Tibial artery (tissue), 4 donors: ENCODE results near the gene SIL1.
A peak's percentile ranks its signal among the peaks of the same experiment; 100 is the strongest.

ENCODE experiments used
- DNase-seq, 2 donors: peaks; one replicate each; pipeline ENCODE4 v3.0.0-alpha.2; 2019
- H3K27ac ChIP-seq, 2 donors: fragments of 200-600 bp; sonication (generic) in 1 of 2; 1 replicate in 1 of 2; 2 replicates in 1 of 2; pipeline ENCODE4 v1.5.1; 2018 to 2019; ENCODE audit warnings: mild to moderate bottlenecking in 1 of 2
- H3K27me3 ChIP-seq, 2 donors: fragments of 200-600 bp; sonication (generic) in 1 of 2; one replicate each; pipeline versions ENCODE4 v1.5.1 to v1.6.0; 2016 to 2019
- H3K36me3 ChIP-seq, 3 donors: fragments of 200-600 bp; sonication (generic) in 2 of 3; one replicate each; pipeline ENCODE4 v1.5.1; 2016 to 2019; ENCODE audit warnings: mild to moderate bottlenecking in 2 of 3
- H3K4me1 ChIP-seq, 4 donors: fragments of 200-600 bp; sonication (generic) in 2 of 4; 1 replicate in 3 of 4; 2 replicates in 1 of 4; pipeline ENCODE4 v1.5.1; 2016 to 2019
- H3K4me3 ChIP-seq, 2 donors: fragments of 200-600 bp; sonication (generic) in 1 of 2; 1 replicate in 1 of 2; 2 replicates in 1 of 2; pipeline ENCODE4 v1.5.1; 2018 to 2019; ENCODE audit warnings: mild to moderate bottlenecking in 2 of 2
- H3K9me3 ChIP-seq, 3 donors: fragments of 200-600 bp; sonication (generic) in 1 of 3; one replicate each; pipeline ENCODE4 v1.5.1; 2016 to 2019
- CTCF ChIP-seq, 2 experiments: fragments of 200-600 bp in 1 of 2; fragments of 450-650 bp in 1 of 2; IDR thresholded peaks; one replicate each; pipeline ENCODE4 v1.5.1; 2017 to 2019; ENCODE audit warnings: antibody characterized with exemption in 2 of 2, mild to moderate bottlenecking in 1 of 2, moderate library complexity in 1 of 2
- intact Hi-C: fragments of 100-400 bp; cut with DNase I; formaldehyde crosslinking; loops from one replicate; pipeline ENCODE4 v1.15.0; 2023; ENCODE audit warnings: low total_unique reads

Gene SIL1

DNA sequence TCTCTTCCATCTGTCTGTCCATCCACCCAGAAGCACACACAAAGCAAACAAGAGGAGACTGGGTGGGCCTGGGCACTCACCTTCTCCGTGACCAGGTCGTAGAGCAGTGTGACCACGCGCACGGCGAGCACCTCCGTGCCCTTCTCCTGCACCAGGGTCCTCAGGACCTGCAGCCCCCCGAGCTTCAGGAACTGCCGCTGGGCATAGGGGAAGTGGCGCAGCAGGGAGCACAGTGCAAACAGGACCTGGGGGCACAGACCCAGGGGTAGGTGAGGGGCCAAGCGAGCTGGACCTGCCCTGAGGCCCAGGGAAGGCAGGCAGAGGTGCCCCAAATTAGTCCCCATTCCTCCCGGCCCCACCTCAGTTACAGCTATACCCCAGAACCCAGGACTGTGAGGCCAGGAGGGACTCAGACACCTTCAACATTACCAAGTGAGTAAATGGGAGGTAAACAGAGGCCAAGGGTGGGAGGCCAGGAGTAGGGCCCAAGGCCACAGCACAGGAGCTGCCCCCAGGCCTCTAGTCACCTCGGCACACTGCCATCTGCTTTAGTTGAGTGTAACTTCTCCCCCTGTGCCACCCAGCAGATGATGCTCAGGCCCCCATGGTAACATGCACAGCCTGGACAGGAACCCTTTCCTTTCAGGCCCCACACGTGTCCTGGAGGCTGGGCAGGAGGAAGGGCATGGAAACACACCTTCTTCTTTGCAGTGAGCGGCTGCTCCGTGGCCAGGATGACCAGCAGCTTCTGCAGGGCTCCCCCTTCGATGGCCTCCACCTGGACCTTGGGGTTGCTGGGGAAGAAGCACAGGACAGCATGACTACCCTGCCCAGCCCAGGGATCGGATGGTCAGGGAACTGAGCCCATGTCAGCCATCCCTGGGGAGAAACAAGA, 246.8 kb downstream of the SIL1 start:
- DNase-seq: peak; percentile 17 to 60
- peaks cover 0 to 64% (median 51%) of the 10 kb centered on the region in 4 donors for H3K4me1 ChIP-seq
- H3K9me3 ChIP-seq: no peaks in the 10 kb centered on the region
- peaks cover 12 to 21% (median 12%) of the 10 kb centered on the region in 3 donors for H3K36me3 ChIP-seq
- no peak for TF ChIP-seq CTCF (IDR thresholded peaks at IDR 0.05)
- intact Hi-C loops: no loop called here
- H3K27ac ChIP-seq: peak overlapping the region; percentile 67 to 76
- no peak overlapping the region for H3K4me3 ChIP-seq
- H3K27me3 ChIP-seq: no peaks in the 10 kb centered on the region

- intact Hi-C loops: no loop called here
- Histone ChIP-seq H3K4me1 (peaks cover 0 to 62% (median 51%) of the 10 kb centered on the region in 4 donors), H3K9me3 (no peaks in the 10 kb centered on the region), H3K27ac (peak overlapping the region in 1 of 2 donors; percentile 25), H3K27me3 (no peaks in the 10 kb centered on the region), H3K36me3 (peaks cover 12 to 29% (median 14%) of the 10 kb centered on the region in 3 donors), H3K4me3 (no peak overlapping the region)
- no peak for TF ChIP-seq CTCF (IDR thresholded peaks at IDR 0.05)
- DNase-seq: peak; percentile 19 to 52
Measured at GRCh38 chr5:138950421-138951031, 247.6 kb downstream of the SIL1 start.

DNA sequence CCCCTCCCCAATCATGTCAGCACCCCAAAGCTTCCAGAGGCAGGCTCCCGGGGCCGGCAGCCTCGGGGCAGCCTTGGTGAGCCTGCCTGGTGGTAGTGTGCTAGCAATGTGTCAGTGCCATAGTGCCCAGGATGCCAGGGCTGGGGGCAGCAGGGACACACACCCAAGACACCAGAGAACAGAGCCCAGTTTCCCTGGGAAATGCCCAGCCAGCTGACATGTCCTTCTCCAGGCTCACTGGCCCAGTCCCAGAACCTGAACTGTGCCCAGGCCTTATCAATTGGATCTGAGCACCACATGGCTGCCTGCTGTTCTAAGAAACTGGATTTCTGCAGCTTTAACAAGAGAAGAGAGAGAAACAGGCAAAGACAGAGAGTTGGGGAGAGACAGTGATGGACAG, 248.2 kb downstream of the SIL1 start:
- H3K4me1 ChIP-seq: peaks cover 0 to 57% (median 49%) of the 10 kb centered on the region in 4 donors
- no peak overlapping the region for H3K4me3 ChIP-seq
- peaks cover 12 to 31% (median 15%) of the 10 kb centered on the region in 3 donors for H3K36me3 ChIP-seq
- intact Hi-C loops: no loop called here
- no peak for TF ChIP-seq CTCF (IDR thresholded peaks at IDR 0.05)
- peak in 1 of 2 donors; percentile 63 for DNase-seq
- H3K9me3 ChIP-seq: no peaks in the 10 kb centered on the region
- H3K27ac ChIP-seq: peak overlapping the region in 1 of 2 donors; percentile 25
- no peaks in the 10 kb centered on the region for H3K27me3 ChIP-seq

DNA sequence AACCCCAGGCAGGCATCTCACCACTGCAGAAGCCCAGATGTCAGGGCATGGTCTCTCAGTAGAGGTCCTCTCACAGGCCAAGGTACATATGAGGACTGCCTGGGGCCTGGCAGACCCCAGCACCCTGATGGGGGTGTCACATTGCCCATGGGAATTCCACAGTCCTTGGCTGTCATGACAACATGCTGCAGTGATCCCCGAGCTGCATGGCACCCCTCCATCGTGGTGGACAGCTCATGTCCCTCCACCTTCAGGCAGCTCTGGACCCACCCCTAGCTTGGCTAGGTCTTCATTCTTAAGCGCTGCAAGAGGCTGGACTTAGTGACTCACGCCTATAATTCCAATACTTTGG, 249.0 kb downstream of the SIL1 start:
- TF ChIP-seq CTCF (IDR thresholded peaks at IDR 0.05): no peak
- Histone ChIP-seq H3K9me3 (no peaks in the 10 kb centered on the region), H3K4me3 (no peak overlapping the region), H3K27me3 (no peaks in the 10 kb centered on the region), H3K4me1 (peaks cover 0 to 50% (median 47%) of the 10 kb centered on the region in 4 donors), H3K36me3 (peaks cover 12 to 35% (median 21%) of the 10 kb centered on the region in 3 donors), H3K27ac (no peak overlapping the region)
- intact Hi-C loops: no loop called here
- peak; percentile 10 to 48 for DNase-seq

DNA sequence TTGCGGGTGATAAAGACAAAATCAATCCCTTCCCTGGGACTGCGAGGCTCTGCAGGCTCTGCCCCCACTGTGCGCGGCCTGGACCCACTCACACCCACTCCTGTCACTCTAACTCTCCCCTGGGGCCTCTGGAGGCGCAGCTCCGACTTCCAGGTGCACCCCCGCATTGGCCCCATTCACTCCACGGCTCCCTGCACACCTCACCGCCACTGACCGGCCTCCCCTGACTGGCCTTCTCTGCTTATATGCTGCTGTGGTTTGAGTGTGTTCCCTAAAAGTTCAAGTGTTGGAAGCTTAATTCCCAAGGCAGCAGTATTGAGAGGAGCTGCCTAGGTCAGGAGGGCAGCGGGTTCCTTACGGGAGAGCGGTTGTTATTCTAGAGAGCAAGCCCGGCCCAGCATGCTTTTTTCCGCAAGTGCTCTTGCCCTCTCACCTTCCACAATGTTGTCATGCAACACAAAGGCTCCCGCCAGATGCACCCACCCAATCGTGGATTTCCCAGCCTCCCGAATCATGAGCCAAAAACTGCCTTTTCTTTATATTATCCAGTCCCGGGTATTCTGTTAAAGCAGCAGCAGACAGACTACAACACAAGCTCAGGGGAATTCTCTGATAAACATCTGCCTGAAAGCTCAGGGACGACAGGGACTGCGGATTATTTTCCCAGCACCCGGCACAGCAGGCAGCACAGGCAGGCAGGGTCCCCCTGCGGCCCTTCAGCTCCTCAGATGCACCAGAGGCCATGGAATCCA, 249.5 kb downstream of the SIL1 start:
- intact Hi-C loops: no loop called here

More for the DNA sequence above, 249.5 kb downstream of the SIL1 start:
- no peak for TF ChIP-seq CTCF (IDR thresholded peaks at IDR 0.05)
- Histone ChIP-seq H3K36me3 (peaks cover 12 to 40% (median 21%) of the 10 kb centered on the region in 3 donors), H3K4me1 (peaks cover 0 to 45% (median 42%) of the 10 kb centered on the region in 4 donors), H3K27me3 (no peaks in the 10 kb centered on the region), H3K27ac (no peak overlapping the region), H3K4me3 (no peak overlapping the region), H3K9me3 (no peaks in the 10 kb centered on the region)
- DNase-seq: peak; percentile 18 to 51
